GM19239 (cell line): Measurements from ENCODE around the gene RRBP1.
"Not testable (repeated sequence)": the region's sequence is repeated elsewhere in the genome, so short reads cannot be mapped to it uniquely, and the experiment has no call there.

ENCODE experiments used
- DNase-seq: peaks from one replicate; pipeline ENCODE4 v3.0.0; 2011; ENCODE audit warnings: low spot score; ENCODE audit not compliant: insufficient read length
- FAIRE-seq: peaks from 2 replicates; lab custom pipeline; 2011; peaks lifted over from hg19 to GRCh38; lab: Jason Lieb, UNC

Gene RRBP1

DNA sequence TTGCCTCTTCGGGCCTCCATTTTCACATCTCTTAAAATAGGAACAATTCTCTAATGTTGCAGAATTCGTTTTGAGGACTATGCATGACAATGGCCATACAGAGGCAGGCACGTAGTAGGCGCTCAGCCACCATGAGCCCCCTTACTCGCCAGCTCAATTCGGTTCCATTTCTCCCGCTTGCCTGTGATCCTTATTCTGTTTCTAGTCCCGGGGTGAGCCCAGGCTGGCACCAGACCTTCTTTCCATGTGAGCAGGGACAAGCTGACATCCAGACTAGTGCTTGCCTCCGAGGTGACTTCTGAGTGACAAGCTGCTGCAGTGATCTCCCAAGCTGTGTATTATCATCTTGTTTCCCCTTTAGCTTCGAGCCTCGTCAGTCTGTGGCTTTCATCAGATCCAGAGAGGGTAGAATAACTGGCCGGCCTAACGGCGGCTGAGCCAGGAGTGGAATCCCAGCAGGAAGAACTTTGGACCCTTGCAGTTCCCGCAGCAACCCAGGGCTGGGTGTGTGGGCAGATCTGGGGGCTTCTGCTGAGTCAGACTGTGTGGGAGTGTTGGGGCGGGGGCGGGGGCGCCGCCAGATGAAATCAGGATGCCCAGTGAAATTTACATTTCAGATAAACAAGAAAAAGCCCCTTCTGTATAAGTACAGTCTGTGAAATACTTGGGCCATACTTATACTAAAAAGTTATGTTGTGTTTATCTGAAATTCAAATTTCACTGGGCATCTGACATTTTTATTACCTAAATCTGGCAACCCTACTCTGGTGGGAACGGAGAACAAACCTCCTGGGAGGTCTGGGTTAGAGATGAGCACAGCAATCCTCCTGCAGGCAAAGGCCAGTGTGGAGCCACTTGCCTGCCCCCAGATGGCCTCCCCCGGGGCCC is 28.6 kb upstream of the RRBP1 start:
- no peak for DNase-seq
- FAIRE-seq = no peak

DNA sequence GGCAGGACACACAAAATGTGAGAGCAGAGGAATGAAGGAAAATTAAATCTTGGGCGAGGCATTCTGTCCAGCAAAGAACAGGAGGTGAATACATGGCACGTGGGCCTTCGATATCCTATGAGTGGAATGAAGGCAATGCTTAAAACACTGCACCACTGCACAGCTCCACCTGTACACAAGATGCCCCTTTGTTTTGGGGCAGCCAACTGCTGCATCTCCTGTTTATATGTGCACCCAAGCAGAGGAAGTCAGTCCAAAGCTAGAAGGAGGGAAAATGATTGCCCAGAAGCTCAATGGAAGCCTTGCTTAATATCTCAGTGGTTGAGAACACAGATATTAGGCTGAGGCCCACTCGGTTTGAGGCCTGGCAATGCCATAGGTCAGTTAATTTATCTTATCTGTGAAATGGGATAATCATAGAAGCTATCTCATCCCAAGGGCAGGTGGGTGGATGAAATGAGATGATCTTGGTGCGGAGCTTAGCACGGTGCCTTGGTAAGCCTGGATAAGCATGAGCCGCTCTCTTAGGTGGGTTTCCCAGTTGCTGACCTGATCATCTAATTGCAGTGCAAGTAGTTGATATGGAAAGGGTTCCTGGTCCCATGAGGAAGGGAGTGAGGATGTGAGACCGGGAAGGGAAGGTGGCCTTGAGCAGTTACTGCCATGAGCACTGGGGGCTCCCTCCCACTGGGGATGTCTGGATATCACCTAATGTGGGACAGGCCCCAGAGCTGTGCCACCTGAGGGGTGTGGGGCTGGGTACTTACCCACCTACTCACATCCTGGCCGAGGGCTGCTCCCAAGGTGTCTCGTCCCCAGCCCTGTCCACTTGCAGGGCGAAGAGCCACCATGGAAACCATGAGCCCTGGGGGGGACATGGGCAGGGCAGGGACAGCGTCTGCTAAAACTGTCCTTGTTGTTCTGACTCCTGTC is 27.6 kb upstream of the RRBP1 start:
- DNase-seq (no peak), FAIRE-seq (no peak)

DNA sequence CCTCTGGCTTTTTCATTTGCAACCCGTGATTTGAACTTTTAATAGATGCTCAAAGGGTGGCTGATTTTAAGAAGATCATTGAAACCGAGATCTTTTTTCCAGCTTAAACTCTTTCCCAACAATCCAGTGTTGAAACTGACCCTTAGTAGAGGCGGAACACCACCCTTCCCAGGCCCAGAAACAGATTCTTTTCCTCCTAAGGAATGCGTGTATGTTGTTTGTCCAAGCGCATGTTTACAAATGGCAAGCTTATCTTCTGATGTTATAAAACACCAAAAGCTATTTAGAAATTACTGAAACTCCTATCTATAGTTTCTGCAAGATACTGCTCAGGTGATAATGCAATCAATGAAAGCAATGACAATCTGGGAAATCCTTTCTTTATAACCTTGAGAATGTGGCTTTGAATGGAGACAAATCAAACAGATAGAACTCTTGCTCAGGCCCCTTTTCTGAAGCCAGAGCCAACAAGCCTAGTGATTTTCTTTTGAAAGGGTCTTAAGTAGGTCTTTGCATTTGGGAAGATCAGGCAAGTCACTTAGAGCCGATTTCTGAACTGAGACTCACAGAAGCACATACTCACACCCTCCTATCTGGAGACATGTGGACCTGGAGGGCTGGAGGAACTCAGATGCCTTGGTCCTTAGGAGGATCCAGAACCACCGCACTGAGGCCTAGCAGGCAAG is 26.8 kb upstream of the RRBP1 start:
- no peak for FAIRE-seq
- DNase-seq = no peak

DNA sequence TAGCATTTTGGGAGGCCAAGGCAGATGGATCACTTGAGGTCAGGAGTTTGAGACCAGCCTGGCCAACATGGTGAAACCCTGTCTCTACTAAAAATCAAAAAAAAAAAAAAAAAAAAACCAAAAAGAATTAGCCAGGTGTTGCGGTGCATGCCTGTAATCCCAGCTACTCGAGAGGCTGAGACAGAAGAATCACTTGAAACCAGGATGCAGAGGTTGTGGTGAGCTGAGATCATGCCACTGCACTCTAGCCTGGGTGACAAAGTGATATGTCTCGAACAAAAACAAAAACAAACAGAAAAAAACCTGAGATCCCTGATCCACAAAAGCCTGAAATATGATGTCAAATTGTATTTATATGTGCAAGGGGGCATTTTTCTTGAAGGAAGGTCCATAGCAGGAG is 25.9 kb upstream of the RRBP1 start:
- not testable (repeated sequence) for DNase-seq, FAIRE-seq

DNA sequence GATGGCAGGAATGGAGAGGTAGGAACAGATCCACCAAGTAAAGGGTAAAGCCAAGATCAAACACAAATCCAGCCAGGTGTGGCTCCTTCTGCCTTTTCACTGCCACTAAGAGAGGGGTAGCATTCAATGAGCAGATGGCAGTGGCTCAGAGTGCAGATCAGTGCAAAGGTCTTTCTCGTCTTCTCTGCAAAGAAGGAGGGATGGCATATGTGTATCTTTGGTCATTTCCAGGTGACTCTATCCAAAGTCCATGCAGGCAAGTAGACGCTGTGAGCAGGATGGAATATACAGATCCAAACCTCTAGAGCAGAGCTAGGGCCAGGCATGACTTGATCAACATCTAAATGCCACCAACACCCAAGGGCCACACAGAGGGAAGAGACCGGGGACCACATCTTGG is 24.6 kb upstream of the RRBP1 start:
- DNase-seq = no peak
- FAIRE-seq = no peak

DNA sequence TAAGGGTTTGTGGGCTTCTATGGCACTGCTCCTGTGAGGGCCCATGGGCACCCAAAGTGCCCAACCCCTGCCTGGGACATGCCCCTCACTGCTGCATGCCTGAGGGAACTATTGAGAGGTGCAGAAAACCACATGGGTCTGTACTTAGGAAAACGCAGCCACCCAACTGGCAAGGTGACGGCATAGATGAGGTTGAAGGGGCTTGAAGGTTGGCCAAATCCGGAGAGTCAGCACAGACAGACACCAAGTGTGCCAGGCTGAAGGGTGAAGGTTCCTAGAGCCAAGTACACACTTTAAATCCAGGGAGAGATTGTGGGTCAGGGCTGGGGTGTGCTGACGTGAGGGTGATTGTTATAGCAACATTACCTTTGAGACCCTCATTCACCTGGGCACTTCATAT is 23.9 kb upstream of the RRBP1 start:
- no peak for FAIRE-seq
- DNase-seq = no peak

DNA sequence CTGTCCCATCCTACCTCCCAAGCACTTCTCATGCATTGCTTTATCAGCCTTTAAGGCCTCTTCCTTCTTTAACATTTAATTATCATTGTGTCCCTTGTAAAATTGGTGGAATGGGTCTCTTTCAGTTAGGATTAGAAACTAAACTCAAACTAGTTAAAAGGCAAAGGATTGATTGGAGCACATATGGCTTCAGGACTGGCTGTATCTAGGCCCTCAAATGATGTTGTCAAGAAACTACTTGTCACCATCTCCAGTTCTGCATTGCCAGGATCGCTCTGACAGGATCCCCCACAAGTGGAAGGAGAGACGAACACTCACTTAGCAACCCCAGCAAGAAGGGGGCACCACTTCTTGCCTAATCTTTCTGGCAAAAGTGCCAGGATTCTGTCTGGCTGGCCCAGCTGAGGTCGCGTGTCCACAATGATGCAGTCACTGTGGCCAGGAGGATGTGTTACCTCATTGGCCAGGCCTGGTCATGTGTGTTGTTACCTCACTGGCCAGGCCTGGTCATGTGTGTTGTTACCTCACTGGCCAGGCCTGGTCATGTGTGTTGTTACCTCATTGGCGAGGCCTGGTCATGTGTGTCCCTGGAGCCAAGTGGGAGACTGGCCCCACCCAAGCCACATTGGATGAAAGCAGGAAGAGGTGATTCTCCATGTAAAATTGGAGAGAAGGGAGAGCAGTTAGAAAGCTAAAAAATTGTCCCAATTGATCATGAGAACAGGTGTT is 22.7 kb upstream of the RRBP1 start:
- no peak for DNase-seq
- no peak for FAIRE-seq

DNA sequence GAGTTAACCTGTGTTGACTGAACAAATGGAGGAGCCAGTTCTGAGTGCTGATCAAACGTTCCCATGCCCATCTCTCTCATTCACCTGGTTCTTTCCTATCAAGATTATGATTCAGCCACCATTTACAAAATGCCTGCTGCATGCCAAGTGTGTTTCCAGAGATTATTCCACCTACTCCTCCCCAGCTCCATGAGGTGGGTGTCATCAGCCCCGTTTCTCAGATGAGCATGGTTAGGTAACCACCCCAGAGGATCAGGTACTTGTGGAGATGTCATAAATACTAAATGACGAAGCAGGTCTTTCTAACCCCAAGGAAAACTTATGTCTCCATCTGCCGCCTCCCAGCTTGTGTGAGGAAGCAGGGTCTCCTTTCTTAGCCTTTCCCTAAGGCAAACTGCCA is 19.8 kb upstream of the RRBP1 start:
- FAIRE-seq = no peak
- DNase-seq = no peak

DNA sequence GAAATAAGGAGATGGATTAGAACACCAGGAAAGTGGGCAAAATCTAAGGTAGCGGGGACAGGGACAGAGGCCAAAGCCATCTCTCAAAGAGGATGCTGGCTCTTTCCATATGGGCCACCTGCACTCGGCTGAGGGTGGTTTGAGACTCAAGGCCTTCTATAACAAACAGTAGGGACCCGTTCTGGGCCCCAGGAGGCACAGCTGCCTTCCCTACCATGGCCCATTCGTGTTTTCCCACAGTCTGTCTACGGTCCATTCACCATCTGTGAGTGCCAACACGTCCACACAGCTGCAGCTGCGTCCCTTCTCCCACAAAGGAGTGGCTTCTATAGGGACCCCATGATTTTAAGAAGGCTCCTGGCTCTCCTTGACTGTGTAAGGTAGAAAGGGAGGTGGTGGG is 18.6 kb upstream of the RRBP1 start:
- DNase-seq = no peak
- FAIRE-seq = no peak

DNA sequence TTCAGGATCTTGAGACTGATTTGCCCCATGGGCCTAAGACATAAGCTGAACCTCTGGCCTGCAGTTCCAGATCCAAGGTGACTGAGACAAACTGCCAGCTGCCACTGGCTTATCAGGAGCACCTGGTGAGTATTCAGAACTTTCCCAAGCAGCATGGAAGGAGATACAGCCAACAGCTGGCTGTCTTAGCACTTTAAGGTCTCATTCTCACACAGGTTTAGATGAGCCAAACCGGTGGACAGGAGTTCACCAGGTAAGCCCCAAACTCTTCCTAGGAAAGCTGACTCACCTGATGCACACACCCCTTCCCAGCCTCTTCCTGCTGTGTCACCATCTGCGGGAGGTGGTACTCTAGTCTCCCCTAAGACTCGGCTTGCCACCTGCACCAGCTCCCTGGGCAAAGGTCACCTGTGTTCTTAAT is 17.9 kb upstream of the RRBP1 start, which contains the start of gene BANF2:
TSS of gene BANF2 (plus strand) at position 36 of the 421 bp plus-strand sequence. CDS start 25,060 bp downstream, outside the sequence.
- FAIRE-seq = no peak

DNA sequence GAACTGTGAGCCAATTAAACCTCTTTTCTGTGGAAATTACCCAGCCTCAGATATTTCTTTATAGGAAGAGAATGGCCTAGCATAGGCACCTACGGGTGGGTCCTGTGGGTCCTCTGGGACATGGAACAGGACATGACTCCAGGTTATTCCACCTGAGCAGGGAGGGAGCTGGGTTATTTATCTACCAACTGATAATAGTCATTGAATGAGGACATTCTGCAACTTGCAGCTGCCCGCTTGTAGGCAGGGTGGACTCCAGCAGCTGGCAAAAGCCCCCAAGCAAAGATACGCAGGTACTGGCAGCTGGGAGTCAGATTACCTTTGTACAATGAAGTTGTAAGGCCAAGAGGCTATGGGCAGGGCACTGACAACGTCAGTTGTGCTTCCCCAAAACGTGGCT is 16.3 kb upstream of the RRBP1 start:
- DNase-seq (no peak), FAIRE-seq (no peak)

More for the DNA sequence above, 17.9 kb upstream of the RRBP1 start, which contains the start of gene BANF2:
- DNase-seq = no peak

DNA sequence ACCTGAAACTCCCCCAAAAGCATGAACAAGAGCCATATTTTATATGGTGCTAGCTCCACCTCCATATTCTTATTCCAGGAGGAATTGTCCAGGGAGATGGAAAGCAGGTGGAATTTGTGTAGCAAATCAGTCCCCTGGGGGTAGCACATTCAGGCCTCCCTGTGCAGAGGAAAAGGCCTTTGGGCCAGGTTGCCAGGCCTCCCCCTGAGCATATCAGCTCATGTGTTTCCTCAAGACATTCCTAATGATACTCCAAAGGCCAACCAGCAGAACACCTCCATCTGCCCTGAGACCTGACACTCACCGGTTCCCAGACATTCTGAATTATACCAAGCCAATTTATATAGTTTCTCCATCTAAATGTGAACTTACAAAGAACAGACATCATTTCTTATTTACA is 15.1 kb upstream of the RRBP1 start:
- DNase-seq (no peak), FAIRE-seq (no peak)

DNA sequence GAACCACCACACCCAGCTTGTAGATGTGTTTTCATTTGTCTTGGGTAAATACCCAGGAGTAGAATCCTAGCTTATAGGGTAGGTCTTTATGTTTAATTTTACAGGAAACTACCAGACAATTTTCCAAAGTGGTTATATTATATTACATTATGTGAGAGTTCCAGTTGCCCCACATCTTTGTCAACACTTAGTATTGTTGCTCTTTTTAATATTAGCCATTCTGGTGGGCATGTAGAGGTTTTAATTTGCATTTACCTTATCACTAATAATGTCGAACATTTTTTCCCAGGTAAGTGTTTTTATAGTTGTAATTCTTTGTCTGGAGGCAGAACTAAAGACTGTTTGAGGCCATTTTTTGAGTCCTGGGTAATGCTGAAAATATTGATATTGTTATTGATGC is 14.2 kb upstream of the RRBP1 start:
- DNase-seq (no peak), FAIRE-seq (no peak)

DNA sequence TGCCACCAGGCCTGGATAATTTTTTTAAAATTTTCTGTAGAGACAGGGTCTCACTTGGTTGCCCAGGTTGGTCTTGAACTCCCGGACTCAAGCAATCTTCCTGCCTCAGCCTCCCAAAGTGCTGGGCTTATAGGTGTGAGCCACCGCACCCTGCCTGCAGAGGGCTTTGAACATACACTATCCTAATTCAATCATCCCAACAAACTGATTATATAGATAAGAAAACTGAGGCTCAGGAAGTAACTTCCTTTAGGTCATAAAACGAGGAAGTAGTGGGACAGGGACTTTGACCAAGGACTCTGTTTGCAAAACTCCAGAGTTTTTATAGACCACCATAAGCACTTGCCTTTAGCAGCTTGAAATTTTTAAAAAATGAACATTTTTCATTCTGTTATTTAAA is 12.7 kb upstream of the RRBP1 start:
- no peak for FAIRE-seq

DNA sequence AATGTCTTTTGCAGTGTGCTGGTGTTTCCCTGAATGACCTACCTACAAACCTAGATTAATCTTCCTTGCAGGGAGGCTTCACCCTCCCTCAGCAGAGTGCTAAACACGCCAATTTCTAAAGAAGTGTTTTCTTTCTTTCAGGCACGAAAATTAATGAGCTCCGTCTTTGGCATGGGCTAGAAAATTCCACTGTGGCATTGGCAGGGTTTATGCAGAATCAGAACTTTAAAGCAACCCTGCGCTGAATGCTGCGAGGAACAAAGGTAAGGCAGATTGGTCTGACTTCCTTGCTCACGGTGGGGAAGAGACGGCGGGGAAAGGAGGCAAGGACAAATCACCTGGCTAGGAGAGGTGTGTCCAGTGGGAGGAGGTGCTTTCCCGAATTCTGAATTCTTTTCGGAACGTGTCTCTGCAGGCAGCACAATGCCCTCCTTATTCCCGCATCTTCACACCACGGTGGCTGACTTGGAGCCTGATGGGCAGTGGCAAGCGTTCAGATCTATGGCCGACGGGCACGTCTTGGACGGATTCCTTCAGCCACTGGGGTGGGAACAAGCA is 11.5 kb upstream of the RRBP1 start:
- DNase-seq = no peak
- FAIRE-seq = no peak

More for the DNA sequence above, 12.7 kb upstream of the RRBP1 start:
- no peak for DNase-seq

DNA sequence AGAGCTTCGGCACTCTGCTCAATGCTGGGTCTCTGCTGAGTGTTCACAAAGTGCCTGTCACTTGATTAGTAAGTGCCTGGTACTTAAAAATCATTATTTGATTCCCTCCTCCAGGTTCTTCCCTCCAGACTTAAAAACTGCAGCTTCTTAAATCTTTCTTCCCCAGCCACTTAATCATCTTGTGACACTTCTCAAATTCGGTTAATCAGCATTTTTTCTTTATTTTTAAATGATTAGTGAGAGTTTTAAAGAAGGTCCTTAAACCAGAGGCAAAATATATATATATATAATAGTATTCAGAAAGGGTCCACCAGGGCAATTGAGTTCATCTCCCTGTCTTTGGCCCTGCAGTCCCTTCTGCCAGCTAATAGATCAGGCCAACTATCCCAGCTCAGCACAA is 9.7 kb upstream of the RRBP1 start:
- no peak for FAIRE-seq

DNA sequence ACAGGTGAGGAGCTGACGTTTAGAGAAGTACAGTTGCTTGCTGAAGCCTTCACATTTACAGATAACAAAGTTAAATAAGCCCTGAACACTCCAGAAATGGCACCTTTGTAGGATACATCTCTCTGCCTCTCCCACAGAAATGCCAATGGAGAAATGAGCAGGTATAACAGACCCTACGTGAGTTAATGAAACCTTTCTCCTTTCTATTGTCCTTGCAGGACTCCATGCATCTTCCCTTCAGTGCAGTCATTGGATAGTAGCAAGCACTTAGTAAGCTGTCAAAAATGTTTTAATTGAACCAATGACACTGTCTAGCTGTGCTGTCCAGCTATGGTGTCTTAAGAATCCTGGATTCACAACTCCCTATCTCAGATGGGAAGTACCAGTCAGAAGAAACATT is 8.1 kb upstream of the RRBP1 start:
- no peak for FAIRE-seq

More for the DNA sequence above, 9.7 kb upstream of the RRBP1 start:
- DNase-seq = no peak

DNA sequence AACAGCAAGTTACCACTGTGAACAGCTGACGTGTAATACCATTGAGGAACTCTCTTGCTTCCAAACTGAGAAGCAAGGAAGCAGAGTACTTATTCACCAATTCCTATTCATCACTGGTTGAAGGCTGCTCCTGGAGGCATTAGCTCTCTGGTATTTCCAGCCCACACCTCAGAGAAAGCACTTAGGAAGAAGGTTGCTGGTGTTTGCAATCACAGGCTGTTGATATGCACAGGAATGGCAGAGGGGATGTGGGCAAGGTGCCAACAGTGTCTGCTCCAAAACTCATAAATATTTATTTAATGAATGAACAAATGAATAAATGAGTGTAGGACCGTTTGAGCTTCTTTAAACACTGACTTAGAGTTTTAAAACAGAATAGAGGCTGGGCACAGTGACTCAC is 6.9 kb upstream of the RRBP1 start:
- DNase-seq (no peak), FAIRE-seq (no peak)

More for the DNA sequence above, 8.1 kb upstream of the RRBP1 start:
- DNase-seq = no peak

DNA sequence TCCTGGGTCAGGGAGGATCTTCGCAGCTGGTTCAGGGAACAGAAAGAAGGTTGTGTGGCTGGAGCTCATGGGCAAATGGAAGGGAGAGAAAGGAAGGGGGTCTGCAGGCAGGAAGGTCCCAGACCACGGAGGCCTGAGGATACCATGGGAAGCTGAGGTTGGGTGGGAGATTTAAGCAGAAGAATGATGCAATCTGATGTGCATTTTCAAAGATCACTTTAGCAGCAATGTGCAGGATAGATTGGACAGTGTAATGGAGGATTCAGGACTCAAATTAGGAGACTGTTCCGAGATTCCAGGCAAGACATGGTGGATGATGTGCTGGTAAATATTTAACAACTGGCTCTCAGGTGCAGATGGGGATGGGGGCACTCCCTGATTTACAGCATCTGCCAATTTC is 5.8 kb upstream of the RRBP1 start:
- FAIRE-seq (no peak), DNase-seq (no peak)
